Hepatocyte (in vitro differentiated cells): ENCODE results near the gene GMDS.

ENCODE experiments used
- EZH2 ChIP-seq: fragments of 200-600 bp; sonication (generic); IDR thresholded peaks from 2 replicates; pipeline ENCODE4 v1.6.1; 2016; ENCODE audit warnings: antibody characterized with exemption, mild to moderate bottlenecking, borderline replicate concordance
- EZH2phosphoT487 ChIP-seq: fragments of 200-600 bp; sonication (generic); IDR thresholded peaks from one replicate; pipeline ENCODE4 v1.6.1; 2018; ENCODE audit warnings: antibody characterized with exemption, mild to moderate bottlenecking, low read depth, moderate library complexity; ENCODE audit not compliant: unreplicated experiment, severe bottlenecking
- TF ChIP-seq, protein P1 (sequence below): fragments of 200-600 bp; sonication (generic); IDR thresholded peaks from 2 replicates; pipeline ENCODE4 v1.5.1; 2016; ENCODE audit warnings: antibody characterized with exemption, mild to moderate bottlenecking; ENCODE audit not compliant: poor library complexity

DNA sequence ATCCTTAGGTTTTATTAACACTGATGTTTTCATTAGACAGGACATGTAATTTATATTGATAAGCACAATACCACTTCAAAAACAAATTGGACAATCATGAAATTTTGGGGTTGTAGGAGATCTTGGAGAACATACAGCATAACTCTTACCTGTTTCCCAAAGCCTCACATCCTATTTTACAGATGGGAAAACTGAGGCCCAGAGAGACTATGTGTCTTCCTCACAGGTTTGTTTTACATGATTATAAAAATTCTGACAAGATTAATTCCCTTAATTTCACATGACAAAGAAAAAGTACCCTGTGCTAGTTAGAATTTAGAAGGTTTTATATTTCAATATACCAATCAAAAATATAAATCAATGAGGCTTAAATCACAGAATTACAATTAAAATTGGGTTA, 145.5 kb downstream of the GMDS start:
- TF ChIP-seq, protein P1, sequence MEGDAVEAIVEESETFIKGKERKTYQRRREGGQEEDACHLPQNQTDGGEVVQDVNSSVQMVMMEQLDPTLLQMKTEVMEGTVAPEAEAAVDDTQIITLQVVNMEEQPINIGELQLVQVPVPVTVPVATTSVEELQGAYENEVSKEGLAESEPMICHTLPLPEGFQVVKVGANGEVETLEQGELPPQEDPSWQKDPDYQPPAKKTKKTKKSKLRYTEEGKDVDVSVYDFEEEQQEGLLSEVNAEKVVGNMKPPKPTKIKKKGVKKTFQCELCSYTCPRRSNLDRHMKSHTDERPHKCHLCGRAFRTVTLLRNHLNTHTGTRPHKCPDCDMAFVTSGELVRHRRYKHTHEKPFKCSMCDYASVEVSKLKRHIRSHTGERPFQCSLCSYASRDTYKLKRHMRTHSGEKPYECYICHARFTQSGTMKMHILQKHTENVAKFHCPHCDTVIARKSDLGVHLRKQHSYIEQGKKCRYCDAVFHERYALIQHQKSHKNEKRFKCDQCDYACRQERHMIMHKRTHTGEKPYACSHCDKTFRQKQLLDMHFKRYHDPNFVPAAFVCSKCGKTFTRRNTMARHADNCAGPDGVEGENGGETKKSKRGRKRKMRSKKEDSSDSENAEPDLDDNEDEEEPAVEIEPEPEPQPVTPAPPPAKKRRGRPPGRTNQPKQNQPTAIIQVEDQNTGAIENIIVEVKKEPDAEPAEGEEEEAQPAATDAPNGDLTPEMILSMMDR, result no peak
- TF ChIP-seq EZH2, result no peak
- no peak for TF ChIP-seq EZH2phosphoT487
